ENCODE data around the gene UBE2D2. TPM values are rescaled to one million over a fixed set of nuclear protein-coding genes. Genes with fewer than 3 reads are reported as not detected.
A peak's percentile ranks its signal among the peaks of the same experiment; 100 is the strongest.
"Not testable (repeated sequence)": the region's sequence is repeated elsewhere in the genome, so short reads cannot be mapped to it uniquely, and the experiment has no call there.

Gene UBE2D2
- 57.5 TPM for total RNA-seq

GRCh38 chr5:139560752-139561654, at the start of gene UBE2D2:
Gene UBE2D2 (plus strand): TSS chr5:139561339. CDS start chr5:139561792, 453 bp downstream.
- peaks cover 46% of the 10 kb centered on the region for H3K4me1 ChIP-seq
- peak in 1 of 2 donors; percentile 96 for DNase-seq (ENCODE audit: extremely low spot score in 2 of 2)
- intact Hi-C loops (cut with DNase I) = no loop called here

GRCh38 chr5:139512786-139513390, 48.3 kb upstream of the UBE2D2 start:
- no peak overlapping the region for H3K4me3 ChIP-seq
- no peak for TF ChIP-seq CTCF (IDR thresholded peaks at IDR 0.05)
- TF ChIP-seq POLR2AphosphoS5 (IDR thresholded peaks at IDR 0.05; ENCODE audit: insufficient read depth in 1 of 2, low read depth in 1 of 2) = no peak
- no peak for TF ChIP-seq POLR2A (IDR thresholded peaks at IDR 0.05)
- no peaks in the 10 kb centered on the region for H3K36me3 ChIP-seq
- no peaks in the 10 kb centered on the region for H3K9me3 ChIP-seq
- intact Hi-C loops (cut with DNase I) = no loop called here
- no peak for DNase-seq (ENCODE audit: extremely low spot score in 2 of 2)
- H3K27me3 ChIP-seq = no peaks in the 10 kb centered on the region
- H3K27ac ChIP-seq = no peak overlapping the region
- H3K4me1 ChIP-seq = peaks cover 5% of the 10 kb centered on the region

More at GRCh38 chr5:139560752-139561654, at the start of gene UBE2D2:
- peak within 1 kb of the TSS; percentile 78 for H3K4me3 ChIP-seq
- H3K9me3 ChIP-seq = no peaks in the 10 kb centered on the region
- H3K27ac ChIP-seq = peak within 1 kb of the TSS; percentile 93
- no peaks in the 10 kb centered on the region for H3K36me3 ChIP-seq
- no peaks in the 10 kb centered on the region for H3K27me3 ChIP-seq
- TF ChIP-seq POLR2AphosphoS5 (IDR thresholded peaks at IDR 0.05; ENCODE audit: insufficient read depth in 1 of 2, low read depth in 1 of 2) (peak; percentile 66 to 75), POLR2A (IDR thresholded peaks at IDR 0.05) (peak in 1 of 2 donors; percentile 67), CTCF (IDR thresholded peaks at IDR 0.05) (no peak)

GRCh38 chr5:139513434-139513833, 47.7 kb upstream of the UBE2D2 start:
- peak; percentile 44 to 61 (median 58) for TF ChIP-seq CTCF (IDR thresholded peaks at IDR 0.05)
- TF ChIP-seq POLR2AphosphoS5 (IDR thresholded peaks at IDR 0.05; ENCODE audit: insufficient read depth in 1 of 2, low read depth in 1 of 2) = peak in 1 of 2 donors; percentile 54
- H3K27ac ChIP-seq; intact Hi-C loops (cut with DNase I); H3K36me3 ChIP-seq; H3K4me1 ChIP-seq; DNase-seq (ENCODE audit: extremely low spot score in 2 of 2); H3K4me3 ChIP-seq; H3K9me3 ChIP-seq; H3K27me3 ChIP-seq: not testable (repeated sequence)

- no peak for DNase-seq (ENCODE audit: extremely low spot score in 2 of 2)
- intact Hi-C loops (cut with DNase I) = no loop called here
These were observed 47.2 kb upstream of the UBE2D2 start for GRCh38 chr5:139513852-139514485.

More at GRCh38 chr5:139513852-139514485, 47.2 kb upstream of the UBE2D2 start:
- Histone ChIP-seq H3K4me3 (no peak overlapping the region), H3K9me3 (no peaks in the 10 kb centered on the region), H3K36me3 (no peaks in the 10 kb centered on the region), H3K27ac (no peak overlapping the region), H3K4me1 (peaks cover 12% of the 10 kb centered on the region), H3K27me3 (no peaks in the 10 kb centered on the region)
- TF ChIP-seq POLR2A (IDR thresholded peaks at IDR 0.05) = no peak
- TF ChIP-seq CTCF (IDR thresholded peaks at IDR 0.05) = peak in 1 of 3 experiments; percentile 2
